Right lung (tissue), 10 donors: Measurements from ENCODE around the gene KIAA2012. TPM values are rescaled to one million over a fixed set of nuclear protein-coding genes. Genes with fewer than 3 reads are reported as not detected.

Experiments
- DNase-seq, 2 donors: peaks; one replicate each; pipeline ENCODE4 v3.0.0-alpha.2; 2013
- long read RNA-seq, 8 donors: transcript quantifications; one replicate each; lab custom pipeline, GENCODE V29; 2026
- polyA plus RNA-seq, 5 donors: library from polyadenylated mRNA; unstranded; fragments of 120-200 nt; gene quantifications; one replicate each; pipeline versions ENCODE4 v1.2.1 to v1.2.3, GENCODE V29; 2013; ENCODE audit warnings: inconsistent platforms in 1 of 5, low replicate concordance in 1 of 5; ENCODE audit not compliant: insufficient read length in 5 of 5, insufficient read depth in 1 of 5

KIAA2012 gene
- polyA plus RNA-seq, result 1 to 10 TPM in 4 of 5 donors, under 1 TPM in 1; 0.46 to 2.7 (median 1.5) TPM
- long read RNA-seq, donor 1, result 0 reads
- long read RNA-seq, donor 2, partial matches to known transcripts, result 13 of 155 reads
- long read RNA-seq, donor 2, other reads (novel, unspliced or antisense), result 142 of 155 reads
- long read RNA-seq, donor 3, partial matches to known transcripts, result 48 of 256 reads
- long read RNA-seq, donor 3, other reads (novel, unspliced or antisense), result 208 of 256 reads
- long read RNA-seq, donor 4, partial matches to known transcripts, result 10 of 164 reads
- long read RNA-seq, donor 4, other reads (novel, unspliced or antisense), result 154 of 164 reads
- long read RNA-seq, donor 5, result 0 reads
- long read RNA-seq, donor 6, result 0 reads
- long read RNA-seq, donor 7, partial matches to known transcripts, result 41 of 386 reads
- long read RNA-seq, donor 7, other reads (novel, unspliced or antisense), result 345 of 386 reads
- long read RNA-seq, donor 8, partial matches to known transcripts, result 0 of 98 reads
- long read RNA-seq, donor 8, other reads (novel, unspliced or antisense), result 98 of 98 reads

GRCh38 chr2:202072737-202073401, at the start of gene KIAA2012:
TSS of gene KIAA2012 (plus strand) at chr2:202073255. CDS start at chr2:202073628, 373 bp downstream.
- no peak for DNase-seq

DNA sequence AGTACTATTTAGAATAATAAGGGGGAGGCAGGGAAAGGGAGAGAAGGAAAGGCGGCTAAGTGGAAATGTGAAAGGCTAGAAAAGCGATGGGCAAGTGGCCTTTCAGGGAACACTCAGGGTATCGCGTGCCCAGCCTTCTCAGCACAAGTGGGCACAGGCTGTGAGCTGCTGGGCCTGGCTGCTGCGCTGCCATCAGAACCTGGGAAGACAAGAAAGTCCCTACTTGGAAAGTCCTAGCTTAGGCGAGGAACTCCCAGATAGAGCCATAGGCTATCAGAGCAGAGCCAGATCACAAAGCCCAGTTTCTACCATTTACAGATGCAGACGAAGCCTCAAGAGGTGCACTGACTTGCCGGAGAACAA, 49.2 kb upstream of the KIAA2012 start:
- no peak for DNase-seq

GRCh38 chr2:202024871-202025270, 48.2 kb upstream of the KIAA2012 start:
- DNase-seq, result no peak

GRCh38 chr2:202025816-202026215, 47.2 kb upstream of the KIAA2012 start:
- DNase-seq, result no peak

GRCh38 chr2:202026507-202026906, 46.5 kb upstream of the KIAA2012 start:
- no peak for DNase-seq

DNA sequence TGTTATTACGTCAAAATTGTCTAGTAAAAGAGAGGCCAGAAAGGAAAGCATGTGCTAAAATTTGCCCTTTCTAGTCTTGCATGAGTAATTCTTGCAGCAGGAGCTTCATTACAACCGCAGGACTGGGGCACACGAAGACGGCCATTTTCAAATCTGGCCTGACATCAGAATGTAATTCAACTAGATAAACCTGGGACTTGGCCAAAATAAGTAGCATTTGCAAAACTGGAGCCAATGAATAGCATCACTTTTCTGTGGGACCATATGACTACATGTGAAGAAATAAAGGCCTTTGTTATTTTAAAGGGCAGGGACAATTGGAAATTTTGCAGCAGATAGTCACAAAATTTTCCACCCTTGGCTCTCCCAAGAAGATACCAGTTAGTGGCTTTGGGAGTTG, 42.4 kb upstream of the KIAA2012 start:
- DNase-seq, result no peak

DNA sequence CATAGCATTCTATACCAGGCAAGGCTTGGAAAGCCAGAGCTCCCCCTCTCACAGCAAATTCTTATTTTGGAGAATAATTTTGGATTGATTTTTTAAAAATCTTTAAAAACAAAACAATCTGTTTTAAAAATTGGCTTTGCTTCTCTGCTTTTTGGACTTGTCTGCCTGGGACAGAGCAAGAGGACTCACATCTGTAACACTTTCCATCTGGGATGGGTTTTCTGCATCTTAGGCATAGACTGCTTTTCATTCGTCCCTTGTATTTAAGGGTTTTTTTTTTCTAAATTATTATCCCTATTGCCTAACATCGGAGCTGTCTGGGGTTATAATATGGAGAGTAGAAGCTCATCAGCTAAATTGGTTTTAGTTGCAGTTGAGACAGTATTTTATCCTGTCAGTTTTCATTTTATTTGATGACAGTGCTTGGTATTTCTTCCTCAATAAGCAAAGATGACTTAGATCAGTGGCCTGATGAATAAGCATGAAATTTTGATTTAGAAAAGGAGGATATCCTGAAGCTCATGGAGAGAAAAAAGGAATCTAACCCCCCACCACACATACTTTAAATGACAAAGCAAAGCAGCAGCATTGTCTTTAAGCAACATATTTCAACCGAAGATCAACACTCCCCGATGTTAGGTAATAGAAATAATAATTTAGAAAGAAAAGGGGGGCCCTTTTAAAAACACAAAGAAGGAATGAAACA, 41.7 kb upstream of the KIAA2012 start:
- no peak for DNase-seq

GRCh38 chr2:202032846-202033316, 40.2 kb upstream of the KIAA2012 start:
- DNase-seq, result peak; percentile 77 to 80

GRCh38 chr2:202033317-202034248, 39.5 kb upstream of the KIAA2012 start, which contains the start of gene FZD7:
TSS of gene FZD7 (plus strand) at chr2:202033855. CDS start at chr2:202034648, 793 bp downstream.
- DNase-seq, result peak; percentile 95 to 97

GRCh38 chr2:202034249-202035088, 38.6 kb upstream of the KIAA2012 start:
- DNase-seq, result no peak

DNA sequence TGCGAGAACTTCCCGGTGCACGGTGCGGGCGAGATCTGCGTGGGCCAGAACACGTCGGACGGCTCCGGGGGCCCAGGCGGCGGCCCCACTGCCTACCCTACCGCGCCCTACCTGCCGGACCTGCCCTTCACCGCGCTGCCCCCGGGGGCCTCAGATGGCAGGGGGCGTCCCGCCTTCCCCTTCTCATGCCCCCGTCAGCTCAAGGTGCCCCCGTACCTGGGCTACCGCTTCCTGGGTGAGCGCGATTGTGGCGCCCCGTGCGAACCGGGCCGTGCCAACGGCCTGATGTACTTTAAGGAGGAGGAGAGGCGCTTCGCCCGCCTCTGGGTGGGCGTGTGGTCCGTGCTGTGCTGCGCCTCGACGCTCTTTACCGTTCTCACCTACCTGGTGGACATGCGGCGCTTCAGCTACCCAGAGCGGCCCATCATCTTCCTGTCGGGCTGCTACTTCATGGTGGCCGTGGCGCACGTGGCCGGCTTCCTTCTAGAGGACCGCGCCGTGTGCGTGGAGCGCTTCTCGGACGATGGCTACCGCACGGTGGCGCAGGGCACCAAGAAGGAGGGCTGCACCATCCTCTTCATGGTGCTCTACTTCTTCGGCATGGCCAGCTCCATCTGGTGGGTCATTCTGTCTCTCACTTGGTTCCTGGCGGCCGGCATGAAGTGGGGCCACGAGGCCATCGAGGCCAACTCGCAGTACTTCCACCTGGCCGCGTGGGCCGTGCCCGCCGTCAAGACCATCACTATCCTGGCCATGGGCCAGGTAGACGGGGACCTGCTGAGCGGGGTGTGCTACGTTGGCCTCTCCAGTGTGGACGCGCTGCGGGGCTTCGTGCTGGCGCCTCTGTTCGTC, 37.7 kb upstream of the KIAA2012 start:
- peak; percentile 73 to 75 for DNase-seq

- no peak for DNase-seq
These were observed 37.1 kb upstream of the KIAA2012 start for GRCh38 chr2:202035941-202036372.

DNA sequence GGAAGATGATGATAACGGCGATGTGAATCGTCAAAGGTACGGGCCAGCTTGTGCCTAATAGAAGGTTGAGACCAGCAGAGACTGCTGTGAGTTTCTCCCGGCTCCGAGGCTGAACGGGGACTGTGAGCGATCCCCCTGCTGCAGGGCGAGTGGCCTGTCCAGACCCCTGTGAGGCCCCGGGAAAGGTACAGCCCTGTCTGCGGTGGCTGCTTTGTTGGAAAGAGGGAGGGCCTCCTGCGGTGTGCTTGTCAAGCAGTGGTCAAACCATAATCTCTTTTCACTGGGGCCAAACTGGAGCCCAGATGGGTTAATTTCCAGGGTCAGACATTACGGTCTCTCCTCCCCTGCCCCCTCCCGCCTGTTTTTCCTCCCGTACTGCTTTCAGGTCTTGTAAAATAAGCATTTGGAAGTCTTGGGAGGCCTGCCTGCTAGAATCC, 36.4 kb upstream of the KIAA2012 start:
- no peak for DNase-seq

- no peak for DNase-seq
These were observed 36.0 kb upstream of the KIAA2012 start for GRCh38 chr2:202037086-202037485.

DNA sequence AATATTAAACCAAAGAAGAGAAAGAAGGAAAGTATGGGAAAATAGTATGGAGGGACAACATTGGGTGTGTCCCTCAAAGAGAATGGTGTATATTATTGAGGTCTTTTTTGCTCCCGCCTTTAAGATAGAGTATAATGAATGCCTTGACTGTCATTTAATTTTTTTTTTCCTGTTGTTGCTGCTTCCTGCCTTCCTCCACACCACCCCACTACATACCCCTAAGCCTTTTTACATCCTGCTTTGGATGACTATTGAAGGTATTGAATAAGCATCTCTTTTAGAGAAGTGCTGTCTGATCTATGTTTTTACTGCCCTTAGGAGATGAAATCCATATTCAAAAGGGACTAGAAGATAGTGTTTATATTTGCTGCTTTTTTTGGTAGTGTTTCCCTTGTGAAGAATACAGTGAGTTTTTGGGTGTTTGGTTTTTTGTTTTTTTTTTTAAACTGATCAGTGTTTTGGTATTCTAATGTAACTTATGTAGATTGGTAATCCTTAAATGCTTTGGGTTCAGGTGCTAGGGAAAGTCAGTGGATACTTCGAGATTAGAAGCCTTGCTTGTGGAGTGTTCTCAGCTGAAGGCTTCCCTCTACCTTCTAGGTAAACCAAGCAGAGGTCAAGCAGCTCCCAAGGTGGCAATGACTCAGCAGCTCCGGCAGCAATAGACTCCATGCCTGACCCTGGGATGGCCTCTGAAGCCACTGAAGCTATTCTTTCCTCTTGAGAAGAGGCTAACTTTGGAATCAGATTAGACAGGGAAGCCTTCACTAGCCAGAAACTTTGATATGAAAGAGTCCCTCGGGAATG, 34.4 kb upstream of the KIAA2012 start:
- DNase-seq, result no peak

GRCh38 chr2:202039278-202040078, 33.6 kb upstream of the KIAA2012 start:
- no peak for DNase-seq
